Limb (tissue), 2 donors: ENCODE data around the gene C17orf58.
"Not testable (repeated sequence)": the region's sequence is repeated elsewhere in the genome, so short reads cannot be mapped to it uniquely, and the experiment has no call there.

ENCODE experiments used
- DNase-seq, 2 donors: peaks; one replicate each; pipeline ENCODE4 v3.0.0-alpha.2; 2016; ENCODE audit errors: extremely low spot score in 2 of 2

C17orf58 gene

DNA sequence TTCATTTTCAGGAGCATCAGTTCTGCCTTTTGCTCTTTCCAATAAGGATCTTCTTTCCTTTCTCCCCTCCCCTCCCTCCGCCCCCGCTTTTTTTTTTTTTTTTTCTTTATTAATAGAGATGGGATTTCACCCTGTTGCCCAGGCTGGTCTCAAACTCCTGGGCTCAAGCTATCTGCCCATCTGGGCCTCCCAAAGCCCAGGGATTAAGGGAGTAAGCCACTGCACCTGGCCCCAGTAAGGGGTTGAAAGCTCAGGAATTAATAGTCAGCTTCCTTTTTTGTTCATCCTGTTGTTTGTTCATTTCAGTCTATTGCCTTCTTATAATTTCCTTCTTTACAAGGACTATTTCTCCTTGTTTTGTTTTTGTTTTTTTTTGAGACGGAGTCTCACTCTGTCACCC is 7.9 kb upstream of the C17orf58 start:
- no peak for DNase-seq

DNA sequence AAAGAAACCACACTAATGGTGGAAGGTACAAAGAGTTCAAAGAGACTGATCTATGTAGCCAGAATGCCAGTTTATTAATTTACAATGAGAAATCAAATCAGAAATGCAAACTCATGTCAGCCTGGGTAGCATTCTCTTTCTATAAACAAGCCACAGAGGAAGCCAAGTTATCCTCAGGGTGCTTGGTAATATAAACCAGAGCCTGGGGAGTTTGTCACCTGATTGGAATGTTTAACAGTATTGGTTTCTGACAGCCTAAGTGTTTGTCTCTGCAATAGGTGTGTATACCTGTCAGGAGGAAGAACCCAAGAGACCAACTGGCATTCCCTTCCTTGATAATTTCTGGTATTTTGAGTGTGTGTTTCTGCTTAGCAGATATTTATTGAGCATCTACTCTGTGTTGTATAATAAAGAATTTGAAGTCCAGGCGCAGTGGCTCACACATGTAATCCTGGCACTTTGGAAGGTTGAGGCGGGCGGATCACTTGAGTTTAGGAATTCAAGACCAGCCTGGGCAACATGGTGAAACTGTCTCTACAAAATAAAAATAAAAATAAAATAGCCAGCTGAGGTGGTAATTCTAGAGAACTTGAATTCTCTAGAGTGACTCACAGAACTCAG is 3.1 kb upstream of the C17orf58 start:
- DNase-seq: no peak

DNA sequence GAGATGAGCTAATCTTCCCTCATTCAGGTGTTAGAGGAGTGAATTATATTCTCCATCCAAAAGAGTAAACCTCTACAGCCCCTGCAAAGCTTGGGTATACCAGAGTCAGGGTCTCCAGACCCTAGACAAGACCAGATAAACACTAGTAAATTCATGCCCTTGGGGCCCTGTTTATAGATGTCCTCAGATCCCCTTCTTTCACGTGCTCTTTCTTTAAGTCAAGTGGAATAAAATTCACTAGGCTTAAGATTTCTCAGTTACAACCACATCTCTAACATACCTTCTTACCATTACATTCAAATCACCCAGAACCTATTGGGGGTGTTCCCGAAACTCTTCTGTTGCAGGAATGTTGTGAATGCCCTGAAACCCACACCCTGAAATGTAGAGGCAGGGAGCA is 2.2 kb upstream of the C17orf58 start:
- no peak for DNase-seq

DNA sequence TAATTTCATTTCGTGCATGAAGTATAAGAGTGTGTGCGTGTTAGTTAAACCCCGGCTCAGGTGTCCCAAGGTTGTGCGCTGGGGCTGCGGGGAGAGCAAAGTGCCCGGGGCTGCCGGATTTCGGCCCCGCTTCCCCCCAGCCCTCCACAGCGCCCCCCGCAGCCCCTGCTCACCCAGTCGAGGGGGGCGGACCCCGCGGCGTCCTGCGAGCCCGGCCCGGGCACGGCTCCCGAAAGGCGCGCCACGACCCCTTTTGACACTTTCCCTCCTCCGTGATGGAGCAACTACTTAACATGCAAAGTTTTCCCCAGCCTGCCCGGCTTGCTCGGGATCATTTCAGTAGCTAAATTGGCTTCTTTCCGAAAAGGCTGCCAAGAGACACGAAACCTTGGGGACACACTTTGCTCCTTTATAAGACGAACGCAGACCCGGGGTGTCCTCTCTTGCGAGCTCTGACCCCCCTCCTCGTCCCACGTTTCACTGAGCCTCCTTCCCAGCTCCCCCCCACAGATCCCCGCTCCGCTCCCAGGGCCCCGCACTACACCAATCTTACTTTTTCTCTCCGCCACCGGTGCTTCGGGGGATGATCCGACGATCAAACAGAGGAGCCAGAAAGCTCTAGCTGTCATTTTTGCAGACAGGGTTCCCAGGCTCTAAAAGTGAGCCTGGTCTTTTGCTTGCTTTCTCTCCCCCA is 552 bp downstream of the C17orf58 start:
- peak in 1 of 2 donors; percentile 56 for DNase-seq

DNA sequence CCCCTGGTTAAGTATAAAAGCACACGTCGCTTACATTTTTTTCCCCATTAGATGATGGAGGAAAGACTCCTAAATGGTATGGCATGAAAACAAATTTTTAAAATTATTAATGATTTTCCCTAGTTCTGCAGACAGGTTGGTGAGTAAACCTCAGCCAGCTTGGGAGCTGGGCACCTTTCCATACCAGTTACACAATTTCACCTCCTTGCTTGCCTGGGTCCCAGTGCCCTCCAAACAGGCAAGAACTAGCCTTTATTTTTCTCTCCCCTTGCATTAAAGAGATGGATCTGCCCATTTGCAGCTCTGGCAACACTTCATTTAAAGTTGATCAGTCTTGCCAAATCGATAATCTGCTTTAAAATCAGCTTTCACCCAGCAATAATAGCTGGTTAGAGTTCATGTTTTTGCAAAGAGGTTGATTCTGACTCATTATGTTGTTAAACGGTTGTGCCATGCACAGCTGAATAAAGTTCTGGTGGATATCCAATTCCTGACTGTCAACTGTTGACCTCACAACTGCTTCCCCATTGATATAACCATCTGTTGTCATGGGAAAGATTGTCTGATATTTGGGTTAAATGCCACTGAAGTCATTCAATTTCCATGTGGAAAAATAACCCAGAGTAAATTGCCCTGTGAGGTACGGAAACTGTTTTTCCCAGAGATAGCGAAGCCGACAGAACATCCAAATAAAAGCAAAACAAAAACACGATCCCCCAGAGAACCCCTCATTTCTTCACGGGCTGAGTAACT is 1.3 kb downstream of the C17orf58 start:
- peak in 1 of 2 donors; percentile 65 for DNase-seq

DNA sequence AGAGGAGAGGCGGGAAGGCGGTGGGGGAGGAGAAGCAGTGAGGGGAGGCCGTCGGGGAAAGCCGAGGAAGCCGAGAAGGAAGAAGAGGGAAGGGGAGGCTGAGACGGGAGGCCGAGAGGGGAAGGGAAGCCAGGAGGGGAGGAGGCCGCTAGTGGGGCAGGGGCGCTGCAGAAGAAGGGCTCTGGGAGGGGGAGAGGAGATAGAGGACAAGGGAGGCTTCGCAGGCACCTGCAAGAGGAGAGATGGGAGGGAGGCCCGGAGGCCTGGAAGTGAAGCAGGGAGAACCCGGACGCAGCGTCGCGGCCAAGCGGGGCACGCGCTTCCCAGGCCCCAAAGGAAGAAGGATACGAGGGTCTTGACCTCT is 2.3 kb downstream of the C17orf58 start:
- no peak for DNase-seq

DNA sequence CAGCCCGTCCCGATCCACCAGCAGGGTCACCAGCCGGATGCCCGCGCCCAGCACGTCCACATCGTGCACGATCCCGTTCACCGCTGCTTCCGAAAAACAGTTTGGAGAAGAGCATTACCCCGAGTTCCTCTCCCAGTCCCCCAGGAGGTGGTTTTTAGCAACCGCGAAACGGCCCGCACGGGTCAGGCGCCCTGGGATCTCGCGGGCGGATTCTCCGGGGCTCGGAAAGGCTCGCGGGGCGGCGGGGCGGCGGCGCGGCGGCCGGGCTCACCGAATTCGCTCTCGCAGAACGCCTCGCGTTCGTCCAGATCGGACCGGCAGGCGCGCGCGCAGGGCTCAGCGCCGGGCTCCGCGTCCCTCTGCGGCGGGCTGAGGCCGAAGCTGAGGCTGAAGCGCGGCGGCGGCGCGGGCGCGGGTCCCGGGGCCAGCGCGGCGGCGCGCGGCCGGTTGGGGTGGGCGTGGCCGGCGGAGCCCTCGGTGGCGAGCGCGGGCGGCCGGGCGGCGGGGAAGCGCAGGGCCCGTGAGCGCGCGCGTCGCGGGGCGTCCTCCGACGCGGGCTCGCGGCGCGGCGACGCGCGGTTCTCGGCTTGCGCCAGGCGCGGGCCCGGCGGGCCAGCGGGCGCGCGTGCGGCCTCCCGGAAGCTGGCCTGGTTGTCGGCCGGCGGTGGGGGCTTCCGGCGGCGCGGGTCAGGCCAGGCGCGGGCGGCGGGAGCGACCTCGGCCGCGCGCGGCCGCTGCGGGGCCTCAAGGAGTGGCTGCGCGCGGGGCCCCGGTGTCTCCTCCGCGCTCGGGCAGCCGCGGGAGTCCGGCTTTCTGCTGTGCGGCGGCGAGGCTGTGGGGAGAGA is 2.9 kb downstream of the C17orf58 start:
- DNase-seq: peak; percentile 87 to 92

DNA sequence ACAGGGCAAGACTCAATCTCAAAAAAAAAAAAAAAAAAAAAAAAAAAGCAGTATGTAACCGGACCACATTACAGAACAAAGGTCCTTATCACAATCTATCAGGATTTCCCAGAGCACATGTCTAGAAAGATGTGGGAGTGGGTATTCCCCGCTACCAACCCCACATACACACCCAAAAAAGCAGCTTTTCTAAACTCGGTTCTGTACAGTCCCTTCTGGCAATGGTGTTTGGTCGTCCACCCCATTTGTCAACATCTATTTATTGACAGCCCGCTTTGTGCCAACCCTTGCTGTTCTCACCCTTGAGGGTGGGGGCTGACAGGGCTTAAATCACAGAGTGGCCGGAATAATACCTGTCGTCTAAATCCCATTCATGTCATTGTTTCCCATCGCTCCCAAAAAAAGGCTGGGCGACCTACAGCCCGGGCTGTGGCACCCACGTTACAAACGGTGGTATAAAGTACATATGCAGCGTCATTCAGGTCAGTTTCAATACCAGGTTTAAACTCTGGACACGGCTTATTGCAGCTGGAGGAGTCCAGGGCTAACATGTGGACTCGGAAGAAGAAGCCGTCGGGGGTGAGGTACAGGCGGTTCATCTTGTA is 3.6 kb downstream of the C17orf58 start:
- no peak for DNase-seq

DNA sequence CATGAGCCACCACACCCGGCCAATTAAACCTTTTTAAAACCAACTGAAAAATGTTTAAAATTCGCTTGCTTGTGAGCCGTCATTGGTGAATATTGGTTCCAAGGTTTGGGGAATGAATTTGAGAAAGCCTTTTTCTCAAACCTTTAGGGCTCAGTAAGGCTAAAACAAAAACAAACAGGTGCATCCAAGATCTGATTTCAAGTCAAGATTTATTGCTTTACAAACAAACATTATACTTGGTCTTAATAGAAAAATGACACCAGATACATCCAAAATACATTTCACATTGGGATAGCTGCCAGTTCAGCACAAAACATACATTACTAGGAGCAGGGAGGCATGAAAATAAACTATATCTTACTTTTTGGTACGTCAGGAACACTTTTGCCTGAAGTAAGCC is 5.4 kb downstream of the C17orf58 start:
- DNase-seq: no peak

DNA sequence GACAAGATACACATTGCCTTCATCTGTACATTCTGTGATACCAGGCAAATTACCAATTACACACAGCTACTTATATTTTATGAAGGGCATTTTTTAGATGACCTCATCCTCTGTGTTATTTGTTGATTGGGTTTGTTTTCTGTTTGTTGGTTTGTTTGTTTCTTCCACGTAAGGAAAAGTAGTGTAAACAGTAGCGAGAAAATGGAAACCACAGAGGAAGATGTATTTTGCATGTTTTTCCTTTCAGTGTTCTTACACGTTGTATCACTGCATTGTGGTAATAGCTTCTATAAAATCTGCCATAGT is 12.9 kb downstream of the C17orf58 start:
- DNase-seq: no peak

DNA sequence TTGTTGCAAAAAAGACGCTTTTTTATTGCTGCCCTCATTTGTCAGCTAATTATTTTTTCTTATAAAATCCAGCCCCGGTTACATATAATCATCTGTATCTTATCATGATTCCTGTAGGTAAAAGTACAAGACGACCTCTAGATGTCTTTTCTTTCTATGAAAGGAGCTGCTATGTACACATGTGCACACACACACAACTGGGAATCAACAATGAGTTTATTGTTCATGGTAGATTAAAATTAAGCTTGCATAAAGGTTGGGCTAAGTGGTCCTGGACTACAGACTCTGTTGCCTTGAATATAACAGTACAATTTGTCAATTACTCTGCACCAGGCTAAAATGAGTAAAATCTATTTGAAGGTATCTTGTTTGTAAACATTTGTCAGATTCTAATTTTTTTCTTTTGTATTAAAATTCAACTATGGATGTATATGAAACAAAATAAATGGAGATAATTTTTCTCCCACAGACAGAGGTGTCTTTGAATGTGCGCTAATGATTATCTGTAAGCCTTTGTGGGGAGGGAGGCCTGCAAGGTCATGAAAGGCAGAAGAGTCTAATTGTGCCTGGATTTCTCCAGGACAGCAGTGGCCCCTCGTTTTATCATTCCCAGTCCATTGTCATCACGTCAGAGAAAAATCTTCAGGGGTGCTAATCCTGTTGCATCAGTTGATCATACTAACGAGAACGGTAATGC is 13.4 kb downstream of the C17orf58 start:
- no peak for DNase-seq

DNA sequence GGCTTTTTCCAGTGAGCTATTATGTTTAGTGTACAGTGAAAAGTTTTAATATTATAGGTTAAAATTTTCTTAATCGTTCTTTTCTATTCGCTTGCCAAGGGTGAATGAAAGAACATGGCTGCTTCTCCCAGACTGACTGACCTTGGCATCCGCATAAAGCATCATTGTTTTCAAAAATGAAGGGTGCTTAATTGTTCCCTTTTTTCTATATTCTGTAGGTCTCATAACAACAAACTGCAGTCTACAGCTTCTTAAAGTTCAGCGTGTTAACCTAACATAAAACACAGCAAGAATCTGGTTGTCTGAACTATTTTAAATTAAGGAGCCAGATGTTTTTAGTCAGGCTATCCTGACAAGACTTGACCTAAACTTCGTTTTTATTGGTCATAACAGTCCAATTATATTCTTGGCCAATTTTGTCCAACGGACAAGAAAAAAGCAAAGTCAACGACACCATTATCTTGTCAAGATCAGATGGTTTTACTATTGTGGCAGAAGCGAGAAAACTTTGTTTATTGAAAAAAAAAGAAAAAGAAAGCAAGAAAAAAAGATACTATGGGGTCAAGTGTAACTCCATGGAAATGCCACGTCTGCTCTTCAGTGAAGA is 14.1 kb downstream of the C17orf58 start:
- no peak for DNase-seq

DNA sequence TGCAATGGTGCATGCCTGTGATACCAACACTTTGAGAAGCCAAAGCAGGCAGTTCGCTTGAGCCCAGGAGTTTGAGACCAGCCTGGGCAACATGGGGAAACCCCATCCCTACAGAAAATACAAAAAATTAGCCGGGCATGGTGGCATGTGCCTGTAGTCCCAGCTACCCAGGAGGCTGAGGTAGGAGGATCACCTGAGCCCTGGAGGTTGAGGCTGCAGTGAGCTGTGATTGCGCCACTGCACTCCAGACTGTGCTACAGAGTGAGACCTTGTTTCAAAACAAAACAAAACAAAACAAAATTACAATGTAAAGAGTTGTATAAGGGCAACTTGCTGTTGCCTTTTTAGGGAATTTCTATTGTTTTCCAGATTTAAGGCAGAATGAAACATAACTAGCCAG is 15.4 kb downstream of the C17orf58 start:
- DNase-seq: not testable (repeated sequence)

DNA sequence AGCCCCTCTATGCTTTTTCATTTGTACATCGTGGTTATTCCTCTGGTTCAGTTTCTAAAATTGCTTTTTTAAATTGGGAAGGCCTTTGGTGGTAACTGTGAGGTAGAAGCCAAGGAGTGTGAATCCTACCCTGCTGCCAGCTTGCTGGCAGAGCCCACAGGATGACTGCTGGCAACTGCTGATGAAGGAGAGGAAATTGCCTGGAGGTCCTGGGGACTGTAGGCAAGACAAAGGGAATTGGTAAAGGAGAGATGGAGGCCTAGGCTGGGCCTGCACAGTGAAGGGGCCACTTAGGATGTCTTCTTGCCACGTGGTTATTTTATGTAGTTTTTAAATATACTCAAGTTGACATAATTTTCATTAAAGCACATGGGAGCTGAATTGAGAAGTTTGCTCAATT is 15.8 kb downstream of the C17orf58 start:
- DNase-seq: no peak

DNA sequence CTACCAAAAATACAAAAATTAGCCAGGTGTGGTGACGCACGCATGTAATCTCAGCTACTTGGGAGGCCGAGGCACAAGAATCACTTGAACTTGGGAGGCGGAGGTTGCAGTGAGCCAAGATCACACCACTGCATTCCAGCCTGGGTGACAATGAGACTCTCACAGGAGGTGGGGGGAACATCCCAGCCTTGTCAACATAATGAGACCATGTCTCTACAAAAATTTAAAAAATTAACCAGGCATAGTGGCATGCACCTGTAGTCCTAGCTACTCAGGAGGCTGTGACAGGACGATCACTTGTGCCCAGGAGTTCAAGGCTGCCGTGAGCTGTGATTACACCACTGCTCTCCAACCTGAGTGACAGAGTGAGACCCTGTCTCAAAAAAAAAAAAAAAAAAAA is 20.0 kb downstream of the C17orf58 start:
- not testable (repeated sequence) for DNase-seq

DNA sequence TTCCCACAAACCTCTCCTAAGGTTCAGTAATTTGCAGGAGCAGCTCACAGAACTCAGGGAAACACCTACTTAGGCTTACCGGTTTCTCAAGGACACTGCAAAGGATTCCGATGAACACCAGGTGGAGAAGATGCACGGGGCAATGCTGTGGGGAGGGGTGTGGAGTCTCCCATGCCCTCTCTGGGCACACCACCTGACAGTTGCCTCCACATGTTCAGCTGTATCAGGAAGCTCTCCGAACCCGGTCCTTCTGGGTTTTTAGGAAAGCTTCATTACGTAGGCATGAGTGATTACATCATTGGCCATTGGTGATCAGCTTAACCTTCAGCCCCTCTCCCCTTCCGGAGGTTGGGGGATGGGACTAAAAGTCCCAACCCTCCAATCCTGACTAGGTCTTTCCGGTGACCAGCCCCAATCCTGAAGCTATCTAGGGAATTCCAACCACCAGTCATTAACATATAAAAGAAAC is 21.6 kb downstream of the C17orf58 start:
- DNase-seq: no peak

DNA sequence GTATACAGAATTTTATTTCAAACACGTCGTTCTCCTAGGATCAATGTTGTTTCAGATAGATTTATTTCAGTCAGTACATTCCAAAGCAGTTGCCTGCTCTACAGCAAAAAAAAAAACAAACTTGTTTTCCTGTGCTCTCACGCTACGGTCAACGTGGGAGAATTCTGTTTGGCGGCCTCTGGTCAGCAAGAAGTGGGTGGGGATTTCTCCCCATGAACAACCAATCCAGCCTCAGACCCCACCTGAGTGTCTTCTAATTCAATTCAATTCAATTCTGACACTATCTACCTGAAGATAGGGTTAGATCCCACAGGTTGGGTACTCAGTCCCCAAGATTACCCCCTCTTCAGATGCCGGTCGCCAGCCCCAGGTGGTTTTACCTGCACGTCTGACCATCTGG is 22.1 kb downstream of the C17orf58 start:
- DNase-seq: no peak

DNA sequence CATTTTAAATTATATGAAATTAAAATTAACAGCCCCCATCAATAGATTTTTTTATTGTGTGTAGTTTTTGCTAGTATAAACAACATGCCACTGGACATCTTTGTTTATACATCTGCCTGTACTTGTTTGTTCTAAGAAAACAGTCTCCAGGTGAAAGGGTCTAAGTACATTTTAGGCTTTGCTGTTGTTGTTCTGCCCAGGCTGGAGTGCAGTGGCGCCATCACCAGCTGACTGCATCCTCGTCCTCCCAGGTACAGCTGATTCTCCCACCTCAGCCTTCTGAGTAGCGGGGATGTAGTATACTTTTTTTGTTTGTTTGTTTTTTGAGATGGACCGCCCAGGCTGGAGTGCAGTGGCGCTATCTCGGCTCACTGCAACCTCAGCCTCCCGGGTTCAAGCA is 25.5 kb downstream of the C17orf58 start:
- no peak for DNase-seq

DNA sequence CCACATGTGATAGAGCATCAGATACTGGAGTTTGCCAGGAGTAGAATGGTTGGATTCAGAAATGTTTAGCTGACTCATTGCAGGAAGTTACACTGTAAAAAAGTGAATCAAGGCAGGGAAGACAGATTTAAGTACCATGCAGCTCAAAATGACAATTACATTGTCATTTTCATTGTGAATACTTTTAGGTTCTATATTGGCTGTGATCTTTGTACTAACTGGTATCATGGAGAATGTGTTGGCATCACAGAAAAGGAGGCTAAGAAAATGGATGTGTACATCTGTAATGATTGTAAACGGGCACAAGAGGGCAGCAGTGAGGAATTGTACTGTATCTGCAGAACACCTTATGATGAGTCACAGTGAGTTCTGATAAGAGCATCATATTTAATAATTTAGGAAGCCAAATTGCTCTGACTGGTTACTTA is 33.1 kb downstream of the C17orf58 start:
- DNase-seq: peak; percentile 63 to 71

DNA sequence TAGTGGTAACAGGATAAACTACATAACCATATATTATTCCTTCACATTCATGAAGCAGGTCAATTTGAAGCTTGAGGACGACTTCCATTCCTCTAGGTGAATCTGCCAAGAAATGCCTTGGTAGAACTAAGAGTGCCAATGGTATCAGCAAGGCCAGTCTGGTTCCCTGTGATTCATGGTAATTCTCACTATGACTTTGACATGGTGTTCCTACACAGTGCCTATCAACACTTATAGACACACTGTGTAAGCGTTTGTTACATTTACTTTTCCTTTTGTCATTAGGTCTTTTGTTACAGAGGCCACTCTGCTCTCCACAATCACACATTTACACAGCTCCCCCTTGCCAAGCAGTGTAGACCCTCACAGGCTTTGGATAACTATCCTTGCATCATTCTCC is 34.1 kb downstream of the C17orf58 start:
- not testable (repeated sequence) for DNase-seq
